ENCODE results near the gene AK5. TPM values are rescaled to one million over a fixed set of nuclear protein-coding genes. Genes with fewer than 3 reads are reported as not detected.

AK5 gene
- total RNA-seq, 2 experiments from 2014 or later, result 7.0 to 9.1 TPM

DNA sequence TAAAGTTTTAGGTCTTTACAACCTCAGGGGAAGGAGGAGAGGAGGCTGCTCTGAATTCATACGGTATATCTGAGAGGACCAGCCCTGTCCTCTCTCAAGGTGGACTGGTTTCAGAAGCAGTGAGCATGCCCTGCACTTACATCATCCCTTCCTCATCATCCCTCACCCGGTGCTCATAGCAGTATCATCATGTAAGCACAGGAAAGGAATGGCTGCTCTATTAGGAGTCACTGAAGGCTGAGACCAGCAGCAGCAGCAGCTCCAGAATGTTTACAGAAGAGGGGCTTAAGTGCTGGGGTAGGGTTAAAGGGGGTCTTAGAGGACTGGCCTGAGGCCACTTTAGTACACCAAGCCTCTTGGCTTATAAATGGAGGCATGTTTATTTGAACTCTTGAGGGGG, 185.9 kb downstream of the AK5 start:
- Mint-ChIP-seq H3K27me3 (ENCODE audit: low read depth) (no peaks in the 10 kb centered on the region), H3K4me1 (ENCODE audit: low read depth) (peaks cover 5% of the 10 kb centered on the region), H3K27ac (no peak overlapping the region), H3K9me3 (peaks cover 1% of the 10 kb centered on the region), H3K36me3 (ENCODE audit: low read depth) (peaks cover 3% of the 10 kb centered on the region), H3K4me3 (no peak overlapping the region)
- CTCF ChIA-PET, result no interaction called here
- intact Hi-C loops (cut with micrococcal nuclease), result no loop called here
- DNase-seq, result no peak

- Mint-ChIP-seq H3K27ac (no peak overlapping the region), H3K4me1 (ENCODE audit: low read depth) (peaks cover 5% of the 10 kb centered on the region), H3K9me3 (peaks cover 2% of the 10 kb centered on the region), H3K36me3 (ENCODE audit: low read depth) (peaks cover 9% of the 10 kb centered on the region), H3K4me3 (no peak overlapping the region), H3K27me3 (ENCODE audit: low read depth) (no peaks in the 10 kb centered on the region)
- CTCF ChIA-PET, result no interaction called here
- intact Hi-C loops (cut with micrococcal nuclease), result no loop called here
- no peak for DNase-seq
These were observed 186.6 kb downstream of the AK5 start for GRCh38 chr1:77468257-77468948.

DNA sequence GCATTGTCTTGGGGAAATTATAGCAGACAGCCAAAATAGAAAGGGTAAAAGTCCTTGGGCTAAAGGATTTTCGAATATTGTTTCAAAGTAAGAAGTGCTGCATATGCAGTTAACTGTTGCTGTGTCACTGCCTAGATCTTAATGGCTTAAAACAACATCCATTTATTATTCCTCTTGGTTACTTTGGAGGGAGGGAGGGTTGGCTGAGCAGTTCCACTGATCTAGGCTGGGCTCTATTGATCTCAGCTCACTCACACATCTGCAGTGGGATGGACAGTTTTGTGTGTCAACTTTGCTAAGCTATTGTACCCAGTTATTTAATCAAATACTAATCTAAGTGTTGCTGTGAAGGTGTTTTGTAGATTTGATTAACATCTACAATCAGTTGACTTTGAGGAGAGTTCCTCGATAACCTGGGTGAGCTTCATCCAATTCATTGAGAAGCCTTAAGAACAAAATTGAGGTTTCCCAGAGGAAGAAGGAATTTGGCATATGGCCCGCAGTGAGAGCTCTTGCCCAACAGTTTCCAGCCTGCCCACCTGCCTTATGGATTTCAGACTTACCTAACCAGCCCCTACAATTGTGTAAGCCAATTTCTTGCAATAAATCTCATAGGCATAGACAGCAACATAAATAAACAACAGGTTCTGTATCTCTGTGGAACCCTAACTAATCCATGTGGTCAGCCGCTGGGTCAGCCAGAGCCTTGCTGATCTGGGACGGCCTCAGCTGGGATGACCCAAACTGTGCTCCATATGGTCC, 187.3 kb downstream of the AK5 start:
- intact Hi-C loops (cut with micrococcal nuclease), result no loop called here
- Mint-ChIP-seq H3K27ac (no peak overlapping the region), H3K4me3 (no peak overlapping the region), H3K9me3 (peaks cover 2% of the 10 kb centered on the region), H3K4me1 (ENCODE audit: low read depth) (peaks cover 3% of the 10 kb centered on the region), H3K27me3 (ENCODE audit: low read depth) (no peaks in the 10 kb centered on the region), H3K36me3 (ENCODE audit: low read depth) (peaks cover 13% of the 10 kb centered on the region)
- CTCF ChIA-PET, result interaction anchor here (0.7 kb wide), 1 partner anchor 47 kb away, joined by 4 read pairs; no protein-coding TSS in a partner anchor
- no peak for DNase-seq

DNA sequence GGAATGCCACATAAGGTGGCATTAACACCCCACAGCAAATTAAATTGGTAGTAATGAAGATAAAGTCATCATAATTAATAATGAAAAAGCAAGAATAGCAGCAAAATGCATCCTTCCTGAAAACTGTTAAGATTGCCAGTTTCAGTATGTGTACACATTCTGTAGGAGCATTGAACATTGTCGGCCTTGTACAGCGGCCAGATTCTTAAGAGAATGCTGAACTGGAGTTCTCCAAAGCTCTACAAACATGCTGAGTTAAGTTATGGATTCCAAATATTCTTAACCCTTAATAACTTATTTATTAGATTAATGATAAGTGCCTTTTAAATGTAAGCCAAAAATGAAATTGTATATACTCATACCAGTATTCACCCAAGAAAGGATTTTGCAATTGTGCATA, 189.9 kb downstream of the AK5 start:
- H3K27ac Mint-ChIP-seq, result no peak overlapping the region
- H3K9me3 Mint-ChIP-seq, result peaks cover 2% of the 10 kb centered on the region
- peaks cover 9% of the 10 kb centered on the region for H3K4me1 Mint-ChIP-seq (ENCODE audit: low read depth)
- no peak for DNase-seq
- CTCF ChIA-PET, result no interaction called here
- intact Hi-C loops (cut with micrococcal nuclease), result no loop called here
- H3K4me3 Mint-ChIP-seq, result no peak overlapping the region
- H3K36me3 Mint-ChIP-seq (ENCODE audit: low read depth), result peaks cover 13% of the 10 kb centered on the region
- no peaks in the 10 kb centered on the region for H3K27me3 Mint-ChIP-seq (ENCODE audit: low read depth)

DNA sequence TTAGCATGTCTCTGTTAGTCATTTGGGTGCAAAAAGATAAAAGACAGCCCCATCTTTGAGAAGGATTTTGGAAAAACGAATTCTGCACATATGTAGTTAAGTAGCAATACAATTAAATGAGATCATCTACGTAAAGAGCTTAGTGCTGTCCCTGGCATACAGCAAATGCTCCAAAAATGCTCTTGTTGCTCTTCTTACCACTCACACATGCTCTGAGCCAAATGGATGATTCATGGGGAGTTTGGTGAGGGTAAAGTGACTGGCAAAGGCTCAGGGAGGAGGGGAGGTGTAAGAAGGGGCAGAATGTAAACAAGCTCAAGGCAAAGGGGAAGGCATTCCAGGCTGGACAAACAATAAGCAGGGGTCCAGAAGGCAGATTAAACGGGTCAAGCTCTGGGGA, 191.9 kb downstream of the AK5 start:
- DNase-seq, result no peak
- intact Hi-C loops (cut with micrococcal nuclease), result no loop called here
- Mint-ChIP-seq H3K4me3 (no peak overlapping the region), H3K36me3 (ENCODE audit: low read depth) (peaks cover 18% of the 10 kb centered on the region), H3K27me3 (ENCODE audit: low read depth) (no peaks in the 10 kb centered on the region), H3K9me3 (peaks cover 2% of the 10 kb centered on the region), H3K27ac (no peak overlapping the region), H3K4me1 (ENCODE audit: low read depth) (peaks cover 13% of the 10 kb centered on the region)
- CTCF ChIA-PET, result no interaction called here

GRCh38 chr1:77475641-77476040, 193.8 kb downstream of the AK5 start:
- H3K27me3 Mint-ChIP-seq (ENCODE audit: low read depth), result no peaks in the 10 kb centered on the region
- CTCF ChIA-PET, result interaction anchor here (0.7 to 1.0 kb wide), 2 partner anchors 15 to 61 kb away, joined by 3 read pairs; no protein-coding TSS in a partner anchor
- no peak overlapping the region for H3K27ac Mint-ChIP-seq
- peaks cover 2% of the 10 kb centered on the region for H3K9me3 Mint-ChIP-seq
- H3K4me3 Mint-ChIP-seq, result no peak overlapping the region
- peaks cover 18% of the 10 kb centered on the region for H3K36me3 Mint-ChIP-seq (ENCODE audit: low read depth)
- no peak for DNase-seq
- intact Hi-C loops (cut with micrococcal nuclease), result no loop called here
- H3K4me1 Mint-ChIP-seq (ENCODE audit: low read depth), result peaks cover 13% of the 10 kb centered on the region

DNA sequence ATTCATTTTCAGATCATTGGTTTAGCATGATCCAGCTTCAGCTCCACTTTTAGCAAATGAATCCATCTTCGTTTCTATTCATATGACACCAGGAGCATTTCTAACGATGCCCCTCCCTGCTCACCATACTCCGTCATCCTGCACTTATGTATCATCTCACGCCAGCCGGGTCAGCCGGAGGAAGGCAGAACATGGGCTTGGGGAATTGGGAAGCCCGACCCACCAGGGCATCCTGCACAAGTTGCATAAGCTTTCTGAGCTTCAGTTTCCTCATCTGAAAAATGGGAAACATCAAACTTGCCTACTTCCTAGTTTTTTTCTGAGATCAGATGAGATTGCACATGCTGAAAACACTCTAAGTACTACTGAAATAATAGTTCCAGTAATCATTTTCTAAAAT, 194.7 kb downstream of the AK5 start:
- Mint-ChIP-seq H3K9me3 (peaks cover 2% of the 10 kb centered on the region), H3K4me1 (ENCODE audit: low read depth) (peaks cover 13% of the 10 kb centered on the region), H3K27ac (no peak overlapping the region), H3K4me3 (no peak overlapping the region), H3K27me3 (ENCODE audit: low read depth) (no peaks in the 10 kb centered on the region), H3K36me3 (ENCODE audit: low read depth) (peaks cover 18% of the 10 kb centered on the region)
- no peak for DNase-seq
- intact Hi-C loops (cut with micrococcal nuclease), result no loop called here
- CTCF ChIA-PET, result interaction anchor here (0.6 to 1.0 kb wide), 4 partner anchors 14 to 520 kb away, joined by 3 to 6 read pairs (median 3); no protein-coding TSS in a partner anchor

GRCh38 chr1:77484334-77484733, 202.5 kb downstream of the AK5 start:
- no peak overlapping the region for H3K4me3 Mint-ChIP-seq
- no peaks in the 10 kb centered on the region for H3K4me1 Mint-ChIP-seq (ENCODE audit: low read depth)
- peaks cover 3% of the 10 kb centered on the region for H3K36me3 Mint-ChIP-seq (ENCODE audit: low read depth)
- CTCF ChIA-PET, result interaction anchor here (0.7 kb wide), 1 partner anchor 26 kb away, joined by 4 read pairs; no protein-coding TSS in a partner anchor
- H3K27me3 Mint-ChIP-seq (ENCODE audit: low read depth), result no peaks in the 10 kb centered on the region
- DNase-seq, result no peak
- intact Hi-C loops (cut with micrococcal nuclease), result no loop called here
- no peaks in the 10 kb centered on the region for H3K9me3 Mint-ChIP-seq
- no peak overlapping the region for H3K27ac Mint-ChIP-seq

GRCh38 chr1:77484926-77485325, 203.1 kb downstream of the AK5 start:
- Mint-ChIP-seq H3K4me3 (no peak overlapping the region), H3K36me3 (ENCODE audit: low read depth) (peaks cover 3% of the 10 kb centered on the region), H3K9me3 (no peaks in the 10 kb centered on the region), H3K27ac (no peak overlapping the region), H3K27me3 (ENCODE audit: low read depth) (no peaks in the 10 kb centered on the region), H3K4me1 (ENCODE audit: low read depth) (no peaks in the 10 kb centered on the region)
- CTCF ChIA-PET, result no interaction called here
- intact Hi-C loops (cut with micrococcal nuclease), result no loop called here
- no peak for DNase-seq

GRCh38 chr1:77487631-77488030, 205.8 kb downstream of the AK5 start:
- Mint-ChIP-seq H3K9me3 (no peaks in the 10 kb centered on the region), H3K27ac (no peak overlapping the region), H3K4me3 (no peak overlapping the region), H3K36me3 (ENCODE audit: low read depth) (peaks cover 4% of the 10 kb centered on the region), H3K4me1 (ENCODE audit: low read depth) (no peaks in the 10 kb centered on the region), H3K27me3 (ENCODE audit: low read depth) (no peaks in the 10 kb centered on the region)
- intact Hi-C loops (cut with micrococcal nuclease), result no loop called here
- no peak for DNase-seq
- CTCF ChIA-PET, result no interaction called here

DNA sequence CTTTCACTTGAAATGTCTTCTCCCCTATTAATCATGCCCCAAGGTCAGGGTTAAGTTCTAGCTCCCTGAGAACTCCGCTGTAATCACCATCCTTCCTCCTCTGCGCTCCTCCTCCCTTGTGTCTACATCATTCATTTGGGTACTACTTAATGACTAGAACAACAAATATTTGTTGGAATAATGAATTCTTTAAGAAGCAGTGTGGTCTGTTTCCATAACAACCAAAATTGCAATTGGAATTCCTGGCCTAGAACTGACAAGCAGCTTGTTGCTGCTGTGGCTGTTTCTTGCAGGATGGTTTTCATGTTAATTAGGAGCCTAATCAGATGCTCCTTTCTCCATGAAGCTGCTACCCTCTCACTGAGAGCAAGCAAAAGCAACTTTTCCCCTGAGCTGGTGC, 208.1 kb downstream of the AK5 start:
- Mint-ChIP-seq H3K27me3 (ENCODE audit: low read depth) (no peaks in the 10 kb centered on the region), H3K9me3 (no peaks in the 10 kb centered on the region), H3K36me3 (ENCODE audit: low read depth) (peaks cover 4% of the 10 kb centered on the region), H3K4me1 (ENCODE audit: low read depth) (no peaks in the 10 kb centered on the region), H3K4me3 (no peak overlapping the region), H3K27ac (no peak overlapping the region)
- CTCF ChIA-PET, result interaction anchor here (0.6 to 1.1 kb wide), 3 partner anchors 13 to 43 kb away, joined by 3 read pairs; no protein-coding TSS in a partner anchor
- no peak for DNase-seq
- intact Hi-C loops (cut with micrococcal nuclease), result no loop called here

- Mint-ChIP-seq H3K27ac (no peak overlapping the region), H3K9me3 (peaks cover 2% of the 10 kb centered on the region), H3K36me3 (ENCODE audit: low read depth) (peaks cover 15% of the 10 kb centered on the region), H3K4me3 (no peak overlapping the region), H3K4me1 (ENCODE audit: low read depth) (peaks cover 9% of the 10 kb centered on the region), H3K27me3 (ENCODE audit: low read depth) (no peaks in the 10 kb centered on the region)
- CTCF ChIA-PET, result interaction anchor here (0.6 kb wide), 1 partner anchor 155 kb away, joined by 4 read pairs; no protein-coding TSS in a partner anchor
- intact Hi-C loops (cut with micrococcal nuclease), result no loop called here
- DNase-seq, result no peak
These were observed 212.2 kb downstream of the AK5 start for GRCh38 chr1:77494026-77494425.

- Mint-ChIP-seq H3K27me3 (ENCODE audit: low read depth) (no peaks in the 10 kb centered on the region), H3K4me1 (ENCODE audit: low read depth) (peaks cover 9% of the 10 kb centered on the region)
These were observed 217.1 kb downstream of the AK5 start for GRCh38 chr1:77498918-77499317.

More at GRCh38 chr1:77498918-77499317, 217.1 kb downstream of the AK5 start:
- CTCF ChIA-PET, result no interaction called here
- no peak for DNase-seq
- peaks cover 13% of the 10 kb centered on the region for H3K36me3 Mint-ChIP-seq (ENCODE audit: low read depth)
- no peak overlapping the region for H3K4me3 Mint-ChIP-seq
- intact Hi-C loops (cut with micrococcal nuclease), result no loop called here
- no peak overlapping the region for H3K27ac Mint-ChIP-seq
- peaks cover 2% of the 10 kb centered on the region for H3K9me3 Mint-ChIP-seq
